SK-N-MC (cell line): ENCODE measurements around the gene SCCPDH.

Source experiments
- EZH2 ChIP-seq: fragments of 200-600 bp; sonication (generic); IDR thresholded peaks from one replicate; pipeline ENCODE4 v1.6.1; 2017; ENCODE audit warnings: antibody characterized with exemption
- FOXP2 ChIP-seq: optimal IDR thresholded peaks from 2 replicates; pipeline ENCODE3; 2011; ENCODE audit warnings: mild to moderate bottlenecking, moderate library complexity; ENCODE audit not compliant: insufficient read depth; ENCODE audit errors: extremely low read length, control extremely low read depth
- POLR2AphosphoS5 ChIP-seq: IDR thresholded peaks from 2 replicates; pipeline ENCODE4 v1.6.1; 2012; ENCODE audit warnings: mild to moderate bottlenecking, low read depth, low read length, borderline replicate concordance

DNA sequence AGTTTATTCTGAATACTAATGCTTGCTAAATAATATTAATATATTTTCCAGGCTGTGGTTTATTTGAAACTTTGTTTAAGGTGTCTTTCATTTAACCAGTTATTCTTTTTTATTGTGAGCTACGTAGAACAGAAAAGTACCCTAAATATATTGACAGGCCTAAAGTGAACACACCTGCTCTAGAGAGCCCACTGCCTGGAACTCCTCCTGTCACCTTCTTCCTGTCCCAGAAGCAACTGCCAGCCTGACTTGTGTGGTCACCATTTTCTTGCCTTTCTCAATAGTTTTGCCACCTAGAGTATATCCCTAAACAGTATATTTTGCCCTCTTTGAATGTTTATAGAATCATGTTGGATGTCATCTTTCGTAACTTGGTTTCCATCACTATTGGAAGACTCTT lies 48.5 kb downstream of the SCCPDH start:
- TF ChIP-seq EZH2 (no peak), POLR2AphosphoS5 (no peak), FOXP2 (no peak)
